ENCODE data around the gene APBB2.

- TF ChIP-seq CTCF (IDR thresholded peaks at IDR 0.05; ENCODE audit: control extremely low read depth in 1 of 3, insufficient read depth in 1 of 3, low read depth in 1 of 3, low read length in 3 of 3), result no peak
- no peak for TF ChIP-seq EZH2 (IDR thresholded peaks at IDR 0.05; ENCODE audit: low read depth, low read length, severe bottlenecking)
These were observed 118.4 kb downstream of the APBB2 start for GRCh38 chr4:41095973-41096372.

Measured in H1 (cell line).